Keratinocyte (primary cell): ENCODE results near the gene L1CAM.

Source experiments
- EZH2 ChIP-seq: IDR thresholded peaks from one replicate; pipeline ENCODE4 v1.6.1; 2012; ENCODE audit warnings: inconsistent platforms, mild to moderate bottlenecking, low read length, moderate library complexity
- TF ChIP-seq, protein P1 (sequence below), 3 experiments: IDR thresholded peaks in 1 of 3; conservative IDR thresholded peaks in 1 of 3; optimal IDR thresholded peaks in 1 of 3; 2 replicates in 2 of 3; 3 replicates in 1 of 3; pipeline versions ENCODE3 to v1.5.1; 2011; ENCODE audit warnings: low read length in 3 of 3, mild to moderate bottlenecking in 3 of 3, moderate library complexity in 2 of 3, control low read depth in 1 of 3, inconsistent platforms in 1 of 3; ENCODE audit not compliant: insufficient read depth in 2 of 3; ENCODE audit errors: extremely low read depth in 1 of 3

DNA sequence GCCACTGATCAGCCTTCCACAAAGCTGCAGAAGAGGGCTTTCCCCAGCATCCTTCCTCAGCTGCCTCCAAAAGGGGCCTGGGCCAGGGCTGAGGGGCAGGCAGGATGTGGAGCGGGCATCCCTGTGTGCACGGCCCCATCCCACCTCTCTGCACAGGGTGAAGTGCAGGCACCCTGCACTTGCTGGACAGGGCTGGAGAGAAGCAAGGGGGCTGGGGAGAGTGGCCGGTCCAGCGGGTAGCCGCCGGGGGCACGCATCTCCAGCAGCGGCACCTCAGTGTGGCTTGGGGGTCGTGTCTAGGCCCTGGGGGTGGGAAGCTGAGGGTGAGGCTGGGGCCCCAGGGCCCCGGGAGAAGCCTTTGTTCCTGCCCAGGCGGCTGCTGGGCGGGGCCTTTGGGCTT lies 21.5 kb upstream of the L1CAM start:
- TF ChIP-seq, protein P1, sequence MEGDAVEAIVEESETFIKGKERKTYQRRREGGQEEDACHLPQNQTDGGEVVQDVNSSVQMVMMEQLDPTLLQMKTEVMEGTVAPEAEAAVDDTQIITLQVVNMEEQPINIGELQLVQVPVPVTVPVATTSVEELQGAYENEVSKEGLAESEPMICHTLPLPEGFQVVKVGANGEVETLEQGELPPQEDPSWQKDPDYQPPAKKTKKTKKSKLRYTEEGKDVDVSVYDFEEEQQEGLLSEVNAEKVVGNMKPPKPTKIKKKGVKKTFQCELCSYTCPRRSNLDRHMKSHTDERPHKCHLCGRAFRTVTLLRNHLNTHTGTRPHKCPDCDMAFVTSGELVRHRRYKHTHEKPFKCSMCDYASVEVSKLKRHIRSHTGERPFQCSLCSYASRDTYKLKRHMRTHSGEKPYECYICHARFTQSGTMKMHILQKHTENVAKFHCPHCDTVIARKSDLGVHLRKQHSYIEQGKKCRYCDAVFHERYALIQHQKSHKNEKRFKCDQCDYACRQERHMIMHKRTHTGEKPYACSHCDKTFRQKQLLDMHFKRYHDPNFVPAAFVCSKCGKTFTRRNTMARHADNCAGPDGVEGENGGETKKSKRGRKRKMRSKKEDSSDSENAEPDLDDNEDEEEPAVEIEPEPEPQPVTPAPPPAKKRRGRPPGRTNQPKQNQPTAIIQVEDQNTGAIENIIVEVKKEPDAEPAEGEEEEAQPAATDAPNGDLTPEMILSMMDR (optimal IDR thresholded peaks at IDR 0.05 in 1 of 3, IDR thresholded peaks at IDR 0.05 in 1 of 3, conservative IDR thresholded peaks at IDR 0.05 in 1 of 3; ENCODE audit: extremely low read depth in 1 of 3, insufficient read depth in 2 of 3, low read length in 3 of 3) = no peak
- no peak for TF ChIP-seq EZH2
